ENCODE results near the gene RPL39L.

RPL39L gene

GRCh38 chr3:187073581-187074098, 65.7 kb downstream of the RPL39L start:
- no peak for DNase-seq (ENCODE audit: low read depth)
- no peak overlapping the region for H3K4me3 ChIP-seq (ENCODE audit: low read depth, low read length)

GRCh38 chr3:187072511-187072910, 66.8 kb downstream of the RPL39L start:
- DNase-seq (ENCODE audit: low read depth) = no peak
- H3K4me3 ChIP-seq (ENCODE audit: low read depth, low read length) = no peak overlapping the region

- DNase-seq (ENCODE audit: low read depth) = no peak
- no peak overlapping the region for H3K4me3 ChIP-seq (ENCODE audit: low read depth, low read length)
These were observed 67.2 kb downstream of the RPL39L start for GRCh38 chr3:187072102-187072501.
